Effector CD4-positive, alpha-beta T cell (primary cell): Measurements from ENCODE around the gene TRMO.
A peak's percentile ranks its signal among the peaks of the same experiment; 100 is the strongest.

Source experiments
- DNase-seq: peaks from one replicate; pipeline ENCODE4 v3.0.0-alpha.2; 2020

TRMO gene

DNA sequence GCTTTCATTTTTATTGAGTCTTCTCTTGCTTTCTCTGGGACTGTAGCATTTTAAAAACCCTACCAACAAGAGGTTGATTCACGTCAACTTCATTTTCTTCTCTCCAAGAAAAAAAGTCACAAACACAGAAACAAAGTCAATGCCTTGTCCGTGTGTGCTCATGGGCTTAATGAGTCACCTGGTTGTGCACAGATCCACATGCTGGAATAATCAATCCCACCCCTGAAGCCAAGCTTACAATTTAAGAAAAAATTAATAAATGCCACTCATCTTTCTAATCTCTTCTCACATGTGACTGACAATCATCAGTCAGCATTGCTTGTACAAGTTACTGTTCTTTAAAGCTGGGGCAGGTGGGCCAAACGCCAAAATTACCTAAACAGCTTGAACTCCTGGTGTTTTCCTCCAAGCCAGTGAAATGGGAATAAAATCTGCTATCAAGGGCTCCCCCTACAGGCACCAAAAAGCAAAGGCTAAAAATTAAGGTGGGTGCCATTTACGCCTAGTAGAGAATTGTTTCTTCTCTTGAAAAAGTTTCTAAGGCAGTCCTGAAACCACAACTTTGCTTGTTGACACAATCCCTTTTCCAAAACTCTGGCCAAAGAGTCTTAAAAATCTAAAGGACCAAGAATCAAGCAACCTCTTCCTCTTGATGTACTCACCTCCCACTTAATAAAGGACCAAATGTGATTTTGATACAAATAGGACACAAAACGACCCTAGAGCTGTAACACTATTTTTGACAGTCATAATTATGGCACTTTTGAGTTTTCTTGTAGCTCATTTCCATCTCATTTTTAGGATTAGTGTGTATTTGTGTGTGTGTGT lies 21.3 kb downstream of the TRMO start:
- DNase-seq, result no peak

DNA sequence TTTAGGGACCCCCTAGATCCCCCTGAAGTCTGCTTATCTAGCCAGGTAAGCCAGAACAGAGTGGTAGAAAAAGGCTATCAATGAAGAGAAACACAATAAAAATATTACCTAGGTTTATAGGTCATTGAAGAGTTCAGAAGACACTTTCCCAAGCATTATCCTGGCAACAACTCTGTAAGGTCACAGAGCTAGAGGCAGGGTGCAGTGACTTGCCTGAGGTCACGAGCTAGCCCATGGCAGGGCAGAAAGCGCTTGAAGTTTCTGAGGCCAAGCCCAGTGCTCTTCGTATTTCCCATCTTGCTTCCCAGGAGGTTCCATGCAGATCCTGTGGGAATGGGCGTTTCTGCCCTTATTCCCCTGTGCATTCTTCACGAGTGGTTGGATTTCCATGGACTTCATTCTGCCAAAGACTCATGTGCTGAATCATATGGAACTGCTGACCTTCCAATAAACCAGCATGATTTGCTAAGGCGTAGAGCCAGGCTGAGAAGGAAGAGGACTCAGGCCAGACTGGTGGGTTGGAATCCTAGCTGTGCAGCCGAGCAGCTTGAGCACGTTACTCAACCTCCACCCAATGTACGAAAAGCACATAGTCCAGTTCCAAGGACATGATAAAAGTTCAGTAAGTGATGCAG lies 22.1 kb downstream of the TRMO start:
- DNase-seq, result no peak

DNA sequence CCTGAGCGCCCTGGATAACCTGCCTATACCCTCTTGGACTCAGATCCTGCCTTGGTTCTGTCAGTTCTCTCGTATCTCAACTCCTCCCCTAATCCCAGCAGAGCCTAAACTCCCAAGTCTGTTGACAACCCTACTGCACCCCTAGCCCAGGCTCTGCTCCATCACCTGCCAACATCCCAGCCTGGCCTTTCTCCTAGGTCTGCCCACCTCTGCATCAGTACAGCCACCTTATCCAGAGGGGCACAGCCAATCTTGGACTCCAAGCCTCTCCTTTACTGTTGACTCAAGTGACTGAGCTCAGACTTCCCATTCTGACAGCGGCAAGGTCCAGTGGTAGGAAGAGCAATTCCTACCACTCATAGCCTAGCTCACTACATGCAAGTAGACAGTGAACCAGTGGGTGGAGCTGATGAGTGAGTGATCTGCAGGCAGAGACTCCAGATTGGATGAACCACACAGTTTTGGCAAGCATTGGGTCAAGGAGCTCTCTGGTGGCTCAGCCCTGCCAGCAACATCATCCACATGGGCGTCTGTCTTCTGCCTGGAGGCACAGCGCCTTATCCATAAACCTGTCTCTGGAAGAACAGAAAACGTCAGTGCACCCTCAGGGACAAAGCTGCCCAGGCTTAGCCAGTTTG lies 26.5 kb downstream of the TRMO start:
- DNase-seq, result no peak

DNA sequence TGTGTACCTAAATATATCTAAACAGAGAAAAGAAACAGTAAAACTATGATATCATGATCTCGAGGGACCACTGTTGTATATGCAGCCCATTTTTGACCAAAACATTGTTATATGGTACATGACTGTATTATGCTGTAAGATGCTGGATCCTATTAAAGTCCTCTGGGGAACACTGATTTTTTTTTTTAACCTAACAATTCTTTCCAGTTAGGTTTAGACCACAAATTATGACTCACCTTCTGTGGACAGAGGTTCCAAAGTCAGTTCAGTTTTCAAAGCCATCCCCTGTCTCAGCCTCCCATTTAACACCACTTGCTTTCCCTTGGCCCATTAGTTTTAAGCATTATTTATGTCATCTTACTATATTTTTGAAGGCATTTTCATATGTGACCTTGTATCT lies 27.1 kb downstream of the TRMO start:
- no peak for DNase-seq

DNA sequence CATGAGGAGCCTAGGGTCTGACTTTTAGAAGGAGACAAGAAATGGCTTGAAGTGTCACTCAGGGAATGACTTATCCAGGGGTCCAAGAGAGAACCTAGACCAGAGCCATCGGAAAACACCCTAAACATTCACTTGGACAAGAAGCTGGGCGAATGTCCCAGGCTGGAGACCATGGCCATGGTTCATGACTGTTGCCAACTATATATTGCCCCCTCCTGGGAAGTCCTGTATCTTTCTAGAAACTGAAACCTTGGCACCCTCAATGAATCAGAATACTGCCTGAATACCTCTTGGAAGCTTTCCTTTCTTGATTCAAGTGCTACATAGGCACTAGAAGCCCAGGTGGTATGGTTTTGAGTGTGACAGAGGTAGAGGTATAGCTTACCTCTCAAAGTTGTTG lies 29.9 kb downstream of the TRMO start:
- no peak for DNase-seq

DNA sequence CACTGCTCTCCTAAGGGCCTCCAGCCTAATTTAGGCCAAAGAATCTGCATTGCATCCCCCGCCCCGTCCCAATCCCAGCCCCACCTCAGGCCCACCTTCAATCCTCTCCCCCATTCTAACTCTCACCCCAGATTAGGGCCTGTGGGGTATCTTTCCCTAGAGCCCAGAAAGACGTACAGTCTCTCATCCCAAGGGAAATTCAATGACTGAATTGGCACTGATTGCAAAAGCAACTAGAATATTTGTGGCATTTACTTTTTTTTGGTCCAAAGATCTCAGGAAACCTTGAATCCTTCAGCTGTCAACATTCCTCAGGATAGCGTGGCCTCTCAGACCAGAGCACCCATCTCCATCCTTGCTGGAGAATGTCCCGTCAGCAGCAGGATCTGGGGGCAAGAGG lies 30.6 kb downstream of the TRMO start:
- no peak for DNase-seq

DNA sequence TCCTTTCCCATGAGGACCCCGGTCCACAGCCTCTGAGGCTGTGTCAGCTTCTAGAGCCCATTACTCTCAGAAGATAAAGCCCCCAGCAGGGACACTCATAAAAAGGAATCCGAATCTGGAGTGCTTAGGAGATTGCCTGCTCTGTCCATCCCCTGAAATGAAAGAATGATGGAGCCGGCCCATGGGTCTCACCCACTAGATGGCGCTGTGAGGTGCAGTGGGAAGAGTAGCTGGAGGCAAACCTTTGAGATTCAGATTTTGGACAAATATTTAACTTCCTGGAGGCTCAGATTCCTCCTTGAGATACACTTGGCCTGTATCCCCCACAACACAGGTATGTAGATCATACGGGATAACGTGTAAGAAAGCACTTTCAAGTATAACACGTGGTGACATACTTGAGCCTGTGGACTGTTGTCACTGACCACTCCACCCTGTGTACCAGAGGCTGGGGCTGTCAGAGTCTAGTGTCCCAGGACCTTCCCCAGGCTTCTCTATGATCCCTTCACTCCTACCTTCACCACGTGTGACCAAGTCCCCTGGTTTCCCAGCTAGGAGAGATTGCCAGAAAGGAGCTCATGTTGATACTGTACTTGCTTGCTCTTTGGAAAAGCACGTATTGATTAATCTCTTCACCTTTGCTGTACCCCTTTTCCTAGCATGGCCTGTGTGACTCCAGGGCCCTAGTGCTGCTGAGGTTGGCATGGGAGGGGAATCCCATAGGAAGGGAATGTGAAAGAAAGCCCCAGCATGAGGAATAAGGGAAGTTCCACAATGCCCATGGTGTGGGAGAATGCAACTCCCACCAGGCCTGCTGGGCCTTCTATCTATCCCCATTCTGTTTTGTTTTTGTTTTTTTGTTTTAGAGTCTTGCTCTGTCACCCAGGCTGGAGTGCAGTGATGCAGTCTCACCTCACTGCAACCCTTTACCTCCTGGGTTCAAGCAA lies 32.1 kb downstream of the TRMO start:
- peak; percentile 60 for DNase-seq

DNA sequence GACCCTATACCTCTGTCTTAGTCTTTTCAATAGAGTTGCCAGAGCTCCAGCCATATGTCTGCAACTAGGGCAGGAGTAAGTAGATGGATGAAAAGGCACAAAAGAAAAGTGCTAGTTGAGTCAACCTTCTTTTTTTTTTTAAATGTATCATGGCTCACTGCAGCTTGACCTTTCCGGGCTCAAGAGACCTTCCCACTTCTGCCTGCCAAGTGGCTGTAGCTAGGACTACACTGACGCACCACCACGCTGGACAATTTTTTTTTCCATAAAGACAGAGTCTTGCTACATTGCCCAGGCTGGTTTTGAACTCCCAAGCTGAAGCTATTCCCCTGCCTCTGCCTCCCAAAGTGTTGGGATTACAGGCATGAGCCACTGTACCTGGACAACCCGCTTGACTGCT lies 42.0 kb downstream of the TRMO start:
- no peak for DNase-seq

DNA sequence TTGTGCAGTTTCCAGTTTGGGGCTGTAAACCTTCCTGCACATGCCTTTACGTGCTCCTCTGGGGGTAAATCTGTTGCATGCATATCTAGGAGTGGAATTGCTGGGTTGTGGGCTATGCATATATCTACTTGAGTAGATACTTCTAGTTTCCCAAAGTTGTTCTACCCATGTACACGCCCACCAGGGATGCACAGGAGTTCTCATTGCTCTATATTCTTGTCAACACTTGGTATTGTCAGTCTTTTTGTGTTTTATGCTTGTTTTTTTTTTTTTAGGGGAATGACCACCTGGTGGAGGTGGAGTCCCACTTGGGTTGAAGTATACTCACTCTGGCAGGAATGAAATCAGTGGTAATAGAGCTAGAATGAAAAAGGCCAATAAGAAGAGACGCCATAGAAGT lies 46.2 kb downstream of the TRMO start:
- DNase-seq, result no peak

DNA sequence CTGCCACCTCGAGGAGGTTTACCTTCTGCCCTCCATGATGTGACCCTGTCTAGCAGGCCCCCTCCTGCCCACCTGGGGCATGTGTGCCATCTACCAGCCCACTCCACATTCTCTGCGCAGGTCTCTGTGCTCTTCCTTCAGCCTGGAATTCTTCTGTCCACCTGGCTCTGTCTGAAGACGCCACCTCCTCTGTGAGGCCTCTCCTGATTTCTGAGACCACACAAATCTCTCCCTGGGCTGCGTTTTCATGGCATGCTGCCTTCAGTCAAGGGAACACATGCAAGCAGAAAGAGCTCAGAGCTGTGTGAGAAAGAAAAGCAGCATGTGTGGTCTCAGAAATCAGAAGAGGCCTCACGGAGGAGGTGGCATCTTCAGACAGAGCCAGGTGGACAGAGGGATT lies 47.2 kb downstream of the TRMO start:
- no peak for DNase-seq

DNA sequence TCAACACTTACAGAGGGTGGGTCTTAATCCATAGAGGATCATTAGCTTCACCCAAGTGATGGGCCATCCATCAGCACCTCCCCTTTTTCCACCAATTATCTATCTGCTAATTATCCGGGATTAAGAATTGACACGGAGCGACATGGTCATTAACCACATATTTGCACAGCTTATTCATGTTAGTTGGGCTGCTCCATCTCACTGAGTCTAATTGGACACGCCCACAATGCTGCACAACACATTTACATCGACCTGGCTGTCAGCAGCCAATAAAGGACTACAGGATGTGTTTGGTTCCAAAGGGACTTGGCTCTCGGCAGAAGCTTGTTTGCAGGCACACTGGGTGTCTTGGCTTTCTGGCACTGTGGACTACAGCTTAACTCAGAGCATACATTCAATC lies 47.7 kb downstream of the TRMO start:
- DNase-seq, result no peak

DNA sequence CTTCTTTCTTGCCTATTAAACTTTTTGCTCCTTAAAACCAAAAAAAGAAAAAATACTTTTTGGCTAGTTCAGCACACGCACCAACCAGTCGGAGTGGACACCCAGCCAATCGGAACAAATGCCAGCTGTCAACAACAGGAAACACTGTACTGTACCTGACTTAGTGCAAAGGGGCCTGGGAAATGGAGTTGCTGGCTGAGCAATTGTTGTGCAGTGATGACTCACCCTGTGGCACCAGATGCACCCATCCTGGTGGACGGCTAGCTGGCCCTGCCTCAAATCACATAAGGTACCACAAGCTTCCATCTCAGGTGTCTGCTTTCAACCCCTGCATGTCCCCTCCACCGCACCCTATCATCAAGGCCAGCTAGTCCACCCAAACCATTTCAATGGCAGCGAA lies 48.4 kb downstream of the TRMO start:
- DNase-seq, result no peak

DNA sequence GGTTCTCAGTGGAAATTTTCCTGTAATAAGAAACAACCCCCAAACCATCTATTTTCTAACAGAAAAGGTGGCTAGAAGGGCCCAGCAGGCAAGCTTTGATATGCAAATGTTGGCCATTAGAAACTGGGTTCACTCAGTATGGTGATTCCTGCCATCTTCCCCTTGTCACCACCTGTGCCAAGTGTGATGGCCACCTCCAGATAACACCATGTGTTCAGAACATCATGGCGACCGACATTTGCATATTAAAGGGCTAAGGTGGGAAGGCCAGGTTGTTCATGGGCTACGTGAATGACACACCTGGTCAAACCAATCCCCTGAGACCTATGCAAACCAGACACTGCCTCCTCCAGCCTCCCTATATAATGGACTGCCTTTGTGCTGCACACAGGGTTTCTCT lies 48.9 kb downstream of the TRMO start:
- no peak for DNase-seq

DNA sequence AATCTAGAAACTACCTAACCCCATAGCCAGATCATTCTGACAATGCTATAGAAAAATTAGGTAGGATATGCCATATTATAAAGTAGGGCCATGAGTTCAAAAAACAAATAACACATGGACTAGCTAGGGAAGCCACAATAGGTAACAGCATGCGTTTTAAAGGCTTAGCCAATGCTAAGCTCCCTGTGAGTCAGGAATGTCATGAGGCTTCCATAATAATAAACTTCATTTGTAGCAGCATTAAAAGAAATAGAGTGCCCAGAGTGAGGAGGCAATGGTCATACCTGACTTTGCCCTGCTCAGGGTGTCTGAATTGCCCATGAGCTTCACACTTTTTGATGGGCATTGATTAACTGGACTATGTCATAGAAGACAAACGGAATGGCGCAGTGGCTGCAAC lies 53.4 kb downstream of the TRMO start:
- no peak for DNase-seq

DNA sequence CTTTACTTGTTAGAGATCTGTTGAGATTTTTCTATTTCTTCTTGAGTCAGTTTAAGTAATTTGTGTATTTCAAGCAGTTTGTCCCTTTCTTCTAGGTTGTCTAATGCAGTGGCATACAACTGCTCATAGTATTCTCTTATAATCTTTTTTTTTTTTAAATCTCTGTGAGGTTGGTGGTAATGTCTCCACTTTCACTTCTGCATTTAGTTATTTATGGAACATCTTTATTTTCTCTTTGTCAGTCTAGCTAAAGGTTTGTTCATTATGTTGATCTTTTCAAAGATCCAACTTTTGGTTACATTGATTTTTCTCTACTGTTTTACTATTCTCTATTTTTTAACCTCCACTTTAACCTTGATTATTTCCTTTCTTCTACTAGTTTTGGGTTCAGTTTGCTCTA lies 55.5 kb downstream of the TRMO start:
- DNase-seq, result no peak

DNA sequence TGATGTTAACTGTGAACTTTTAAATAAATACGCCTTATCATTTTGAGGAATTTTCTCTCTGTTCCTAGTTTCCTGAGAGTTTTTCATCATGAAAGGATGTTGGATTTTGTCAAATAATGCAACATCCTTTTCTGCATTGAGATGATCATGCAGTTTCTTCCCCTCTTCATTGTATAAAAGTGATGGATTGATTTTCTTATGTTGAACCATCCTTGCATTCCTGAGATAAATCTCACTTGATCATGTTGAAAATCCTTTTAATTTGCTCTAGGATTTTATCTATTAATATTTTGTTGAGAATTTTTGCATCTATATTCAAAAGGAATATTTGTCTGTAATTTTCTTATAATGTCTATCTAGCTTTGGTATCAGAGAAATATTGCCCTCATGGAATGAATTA lies 56.0 kb downstream of the TRMO start:
- DNase-seq, result no peak

DNA sequence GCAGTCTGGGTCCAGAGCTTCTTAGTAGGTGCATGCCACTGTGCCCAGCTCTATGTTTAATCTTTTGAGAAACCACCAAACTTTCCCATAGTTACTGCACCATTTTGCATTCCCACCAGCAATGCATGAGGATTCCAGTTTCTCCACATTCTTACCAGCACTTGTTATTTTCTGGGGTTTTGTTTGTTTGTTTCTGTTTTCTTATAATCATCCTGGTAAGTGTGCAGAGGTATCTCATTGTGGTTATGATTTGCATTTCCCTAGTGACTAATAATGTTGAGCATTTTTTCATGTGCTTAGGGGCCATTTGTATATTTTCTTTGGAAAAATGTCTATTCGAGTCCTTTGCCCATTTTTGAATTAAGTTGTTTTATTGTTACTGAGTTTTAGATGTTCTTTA lies 57.9 kb downstream of the TRMO start:
- no peak for DNase-seq

DNA sequence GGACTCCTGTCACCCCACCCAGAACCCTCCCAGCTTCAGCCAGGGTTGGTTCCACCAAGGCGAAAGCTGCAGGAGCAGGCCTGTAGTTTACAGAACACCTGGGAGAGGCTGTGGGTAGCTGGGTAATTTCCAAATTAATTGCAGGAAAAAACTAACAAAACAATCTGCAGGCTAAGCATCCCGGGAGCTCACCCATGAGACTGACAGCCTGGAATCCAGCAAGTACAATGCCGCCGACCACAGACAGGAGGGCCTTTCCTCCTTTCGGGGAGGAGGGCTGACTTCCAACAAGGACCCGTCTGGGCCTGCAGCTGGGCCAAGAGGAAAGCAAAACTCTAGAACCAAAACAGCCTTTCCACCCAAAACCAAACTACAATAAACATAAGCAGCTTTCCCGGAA lies 59.0 kb downstream of the TRMO start:
- no peak for DNase-seq

DNA sequence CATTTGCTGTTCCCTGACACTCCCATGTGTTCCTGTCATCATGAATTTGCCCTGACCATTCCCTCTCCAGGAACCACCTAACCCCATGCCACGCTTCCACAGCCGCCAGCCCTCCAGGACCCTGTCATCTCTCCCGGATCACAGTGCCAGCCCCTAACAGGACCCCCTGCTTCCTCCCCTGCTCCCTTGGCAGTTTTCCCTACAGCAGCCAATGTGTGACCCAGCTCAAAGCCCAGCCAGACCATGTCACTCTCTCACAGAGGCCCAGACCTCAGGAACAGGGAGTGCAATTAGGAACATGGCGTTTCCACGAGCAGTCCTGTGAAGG lies 61.2 kb downstream of the TRMO start:
- no peak for DNase-seq

DNA sequence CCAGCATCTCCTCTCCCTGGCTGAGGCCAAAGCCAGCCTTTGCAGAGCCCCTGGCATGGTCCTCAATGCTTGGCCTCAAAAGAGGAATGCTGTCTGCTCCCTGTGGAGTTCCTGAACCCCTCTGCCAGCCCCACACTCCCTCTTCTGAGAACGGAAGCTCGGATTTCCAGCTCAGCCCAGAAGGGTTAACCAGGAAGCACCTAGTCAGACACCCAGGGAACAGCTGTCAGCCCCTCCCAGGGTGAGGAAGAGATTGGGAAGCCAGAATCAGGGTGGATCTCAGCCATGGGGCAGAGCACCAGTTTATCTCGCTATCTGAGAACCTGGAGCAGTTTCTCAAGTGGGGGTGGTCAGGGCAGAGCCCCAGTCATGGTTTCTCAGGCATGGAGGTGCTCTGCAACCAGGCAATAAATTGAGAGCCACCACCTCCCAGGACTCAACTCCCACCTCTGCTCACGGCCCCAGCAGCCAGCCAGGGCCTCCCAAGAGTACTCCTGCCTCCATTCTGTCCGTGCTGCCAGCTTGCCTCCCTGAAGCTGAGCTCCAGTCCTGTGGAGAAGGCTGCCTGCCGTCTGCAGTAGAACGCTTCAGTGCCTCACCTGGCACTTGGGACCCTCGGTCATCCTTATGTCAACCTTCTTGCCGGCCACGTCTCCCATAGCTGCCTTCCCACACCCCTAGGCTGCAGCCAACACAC lies 61.7 kb downstream of the TRMO start:
- DNase-seq, result no peak

DNA sequence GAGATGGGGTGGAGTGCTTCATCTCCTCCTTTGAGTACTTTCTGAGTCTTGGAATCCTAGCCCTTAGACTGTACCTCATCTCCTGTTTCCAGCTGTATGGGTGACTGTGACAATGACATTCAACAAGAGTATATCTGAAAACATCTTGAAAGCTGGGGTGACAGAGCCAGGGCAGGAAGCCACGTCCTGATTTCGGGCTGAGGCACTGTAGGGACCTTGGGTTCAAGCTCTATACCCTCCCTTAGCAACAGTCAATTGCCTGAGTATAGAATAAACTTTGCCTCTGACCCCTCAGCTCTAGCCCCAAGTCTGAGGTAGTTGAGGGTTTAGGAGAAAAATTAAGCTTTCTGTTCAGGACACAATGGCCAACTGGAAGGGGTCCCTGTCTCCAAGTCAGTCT lies 63.0 kb downstream of the TRMO start:
- DNase-seq, result no peak

DNA sequence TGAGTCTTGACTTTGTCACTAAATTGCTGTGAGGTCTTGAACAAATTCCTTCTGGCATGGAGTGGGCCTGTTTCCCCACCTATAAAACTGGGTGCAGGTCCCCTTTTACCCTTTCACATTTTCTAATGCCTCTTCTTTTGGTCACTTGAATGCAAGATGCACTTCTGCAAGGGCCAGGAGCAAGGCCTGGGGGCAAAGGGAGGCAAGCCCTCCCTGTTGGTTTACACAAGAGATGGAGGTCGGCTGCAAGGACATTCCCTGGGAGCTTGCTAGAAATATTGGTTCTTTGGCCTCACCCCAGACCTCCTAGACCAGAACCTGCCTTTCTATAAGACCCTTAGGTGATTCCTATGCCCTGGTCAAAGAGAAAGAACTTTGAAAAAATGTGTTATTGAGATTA lies 63.5 kb downstream of the TRMO start:
- DNase-seq, result no peak

DNA sequence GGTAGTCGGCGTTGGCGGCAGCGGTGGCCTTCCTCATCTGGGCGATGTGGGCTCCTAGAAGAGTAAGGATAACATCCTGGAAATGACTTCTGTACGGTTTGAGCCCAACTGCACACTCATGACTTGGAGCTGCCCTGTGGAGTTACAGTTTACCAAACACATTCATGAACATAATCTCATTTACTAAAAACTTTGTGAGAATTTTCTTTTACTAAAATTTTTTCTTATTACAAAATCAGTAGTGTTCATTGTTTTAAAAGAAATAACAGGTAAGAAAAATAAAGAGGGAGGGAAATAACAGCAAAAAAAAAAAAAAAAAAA lies 63.9 kb downstream of the TRMO start:
- no peak for DNase-seq
